Measurements from ENCODE around the gene TMEM132A.

DNA sequence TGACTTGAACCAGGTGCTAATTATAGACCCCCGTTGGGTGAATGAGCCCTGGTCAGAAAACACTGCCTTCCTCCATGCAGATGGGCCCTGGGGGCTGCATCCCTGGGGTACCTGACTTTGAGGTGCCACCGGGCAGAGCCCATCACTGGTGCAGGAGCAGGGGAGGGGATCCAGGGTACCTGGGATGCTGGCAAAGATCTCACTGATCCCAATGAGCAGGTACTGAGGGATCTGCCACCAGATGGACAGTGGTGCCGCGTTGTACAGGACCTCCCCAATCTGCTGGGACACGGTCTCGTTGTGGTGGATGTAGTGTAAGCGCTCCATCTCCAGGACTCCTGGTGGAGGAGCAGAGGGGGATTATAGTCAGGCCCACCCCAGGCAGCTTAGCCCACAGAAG is 15.0 kb downstream of the TMEM132A start:
- TF ChIP-seq, protein P1, sequence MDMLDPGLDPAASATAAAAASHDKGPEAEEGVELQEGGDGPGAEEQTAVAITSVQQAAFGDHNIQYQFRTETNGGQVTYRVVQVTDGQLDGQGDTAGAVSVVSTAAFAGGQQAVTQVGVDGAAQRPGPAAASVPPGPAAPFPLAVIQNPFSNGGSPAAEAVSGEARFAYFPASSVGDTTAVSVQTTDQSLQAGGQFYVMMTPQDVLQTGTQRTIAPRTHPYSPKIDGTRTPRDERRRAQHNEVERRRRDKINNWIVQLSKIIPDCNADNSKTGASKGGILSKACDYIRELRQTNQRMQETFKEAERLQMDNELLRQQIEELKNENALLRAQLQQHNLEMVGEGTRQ (IDR thresholded peaks at IDR 0.05; ENCODE audit: borderline replicate concordance, low read depth, low read length): no peak
- TF ChIP-seq, protein P2, sequence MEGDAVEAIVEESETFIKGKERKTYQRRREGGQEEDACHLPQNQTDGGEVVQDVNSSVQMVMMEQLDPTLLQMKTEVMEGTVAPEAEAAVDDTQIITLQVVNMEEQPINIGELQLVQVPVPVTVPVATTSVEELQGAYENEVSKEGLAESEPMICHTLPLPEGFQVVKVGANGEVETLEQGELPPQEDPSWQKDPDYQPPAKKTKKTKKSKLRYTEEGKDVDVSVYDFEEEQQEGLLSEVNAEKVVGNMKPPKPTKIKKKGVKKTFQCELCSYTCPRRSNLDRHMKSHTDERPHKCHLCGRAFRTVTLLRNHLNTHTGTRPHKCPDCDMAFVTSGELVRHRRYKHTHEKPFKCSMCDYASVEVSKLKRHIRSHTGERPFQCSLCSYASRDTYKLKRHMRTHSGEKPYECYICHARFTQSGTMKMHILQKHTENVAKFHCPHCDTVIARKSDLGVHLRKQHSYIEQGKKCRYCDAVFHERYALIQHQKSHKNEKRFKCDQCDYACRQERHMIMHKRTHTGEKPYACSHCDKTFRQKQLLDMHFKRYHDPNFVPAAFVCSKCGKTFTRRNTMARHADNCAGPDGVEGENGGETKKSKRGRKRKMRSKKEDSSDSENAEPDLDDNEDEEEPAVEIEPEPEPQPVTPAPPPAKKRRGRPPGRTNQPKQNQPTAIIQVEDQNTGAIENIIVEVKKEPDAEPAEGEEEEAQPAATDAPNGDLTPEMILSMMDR (IDR thresholded peaks at IDR 0.05): no peak
- no peak for TF ChIP-seq TAF1 (IDR thresholded peaks at IDR 0.05; ENCODE audit: borderline replicate concordance, low read depth, low read length)
- no peak for TF ChIP-seq EZH2phosphoT487 (IDR thresholded peaks at IDR 0.05; ENCODE audit: borderline replicate concordance, low read depth)
